Activated CD4-positive, alpha-beta memory T cell treated with anti-CD3 and anti-CD28 coated beads for 36 hours (primary cell): Measurements from ENCODE around the gene GRAMD2A. TPM values are rescaled to one million over a fixed set of nuclear protein-coding genes. Genes with fewer than 3 reads are reported as not detected.

Source experiments
- CTCF ChIA-PET: fragments of 350-600 bp; sonication (Branson Sonifier 250); formaldehyde crosslinking; loops from one replicate; lab custom pipeline; 2021; ENCODE audit warnings: antibody characterized with exemption, inconsistent platforms; lab: Charles Lee
- POLR2A ChIA-PET: fragments of 350-600 bp; sonication (Branson Sonifier 250); formaldehyde crosslinking; loops from one replicate; lab custom pipeline; 2021; ENCODE audit warnings: antibody characterized with exemption; lab: Charles Lee
- DNase-seq: peaks from one replicate; pipeline ENCODE4 v3.0.0-alpha.2; 2020
- H3K27ac Mint-ChIP-seq: one replicate; pipeline ENCODE4 v1.8.0; 2021; ENCODE audit warnings: mixed read lengths
- H3K27me3 Mint-ChIP-seq: one replicate; pipeline ENCODE4 v1.8.0; 2021; ENCODE audit warnings: mixed read lengths
- H3K36me3 Mint-ChIP-seq: one replicate; pipeline ENCODE4 v1.8.0; 2021; ENCODE audit warnings: mixed read lengths
- H3K4me1 Mint-ChIP-seq: one replicate; pipeline ENCODE4 v1.8.0; 2021; ENCODE audit warnings: low read depth, mixed read lengths
- H3K4me3 Mint-ChIP-seq: one replicate; pipeline ENCODE4 v1.8.0; 2021; ENCODE audit warnings: mild to moderate bottlenecking, mixed read lengths
- H3K9me3 Mint-ChIP-seq: one replicate; pipeline ENCODE4 v1.8.0; 2021; ENCODE audit warnings: mixed read lengths
- intact Hi-C: fragments of 100-400 bp; cut with micrococcal nuclease; formaldehyde crosslinking; loops from one replicate; pipeline ENCODE4 v1.15.1; 2023
- total RNA-seq, 2 experiments: library from RNA; stranded (reverse); gene quantifications; one replicate each; pipeline ENCODE4 v1.2.3, GENCODE V29; 2021

Gene GRAMD2A
- total RNA-seq, 2 experiments from 2014 or later, result not detected

DNA sequence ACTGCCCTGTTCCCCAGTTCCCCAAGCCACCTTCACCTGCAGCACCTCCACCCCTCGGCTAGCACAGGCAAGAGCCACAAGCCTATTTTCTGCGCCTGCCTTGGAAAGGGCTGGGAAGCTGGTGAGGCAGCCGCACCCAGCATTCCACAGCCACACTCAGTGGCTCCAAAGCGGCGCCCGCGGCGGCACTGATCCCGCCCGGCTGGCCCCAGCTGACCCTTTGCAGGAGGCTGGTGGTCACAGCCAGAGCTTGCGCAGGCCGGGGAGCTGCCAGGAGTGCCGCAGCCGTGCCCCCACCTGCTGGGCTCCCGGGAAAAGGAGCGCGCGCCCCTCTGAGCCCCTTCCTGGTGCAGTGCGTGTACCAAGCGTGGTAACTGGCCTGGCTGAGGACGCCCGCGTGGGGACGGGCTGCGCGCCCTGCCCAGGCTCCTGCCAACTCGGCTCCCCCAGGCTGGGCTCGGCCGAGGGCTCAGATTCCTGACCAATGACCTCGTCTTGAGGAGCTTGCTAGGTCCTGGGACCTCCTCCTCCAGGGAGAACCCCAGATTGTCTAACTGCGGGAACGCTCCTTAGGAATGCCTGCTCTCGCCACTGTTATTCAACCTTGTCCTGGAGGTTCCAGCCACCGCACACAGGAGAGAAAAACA is 13.3 kb downstream of the GRAMD2A start:
- intact Hi-C loops, result no loop called here
- H3K27me3 Mint-ChIP-seq, result peaks cover 27% of the 10 kb centered on the region
- no peak overlapping the region for H3K4me3 Mint-ChIP-seq
- no peak for DNase-seq
- peaks cover 2% of the 10 kb centered on the region for H3K4me1 Mint-ChIP-seq
- CTCF ChIA-PET, result no interaction called here
- H3K9me3 Mint-ChIP-seq, result no peaks in the 10 kb centered on the region
- POLR2A ChIA-PET, result no interaction called here
- H3K36me3 Mint-ChIP-seq, result no peaks in the 10 kb centered on the region
- H3K27ac Mint-ChIP-seq, result no peak overlapping the region

DNA sequence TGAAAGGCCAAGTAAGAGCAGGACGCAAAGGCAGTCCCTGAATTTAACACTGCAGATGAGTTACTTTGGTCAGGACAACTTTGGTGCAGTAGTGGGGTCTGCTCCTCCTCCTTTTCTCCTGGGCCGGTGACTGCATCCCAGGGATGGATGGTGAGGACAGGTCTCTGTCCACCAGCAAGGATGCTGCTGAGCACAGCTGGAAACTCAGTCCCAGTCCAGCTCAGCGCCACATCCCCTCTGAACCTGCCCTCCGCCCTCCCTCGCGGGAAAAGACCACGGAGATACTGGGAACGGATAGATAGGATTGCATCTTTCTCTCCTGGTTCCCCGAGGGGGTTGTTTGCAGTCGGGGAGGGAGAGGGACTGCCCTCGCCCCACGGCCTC is 13.8 kb downstream of the GRAMD2A start:
- Mint-ChIP-seq H3K27ac (no peak overlapping the region), H3K4me3 (no peak overlapping the region), H3K36me3 (no peaks in the 10 kb centered on the region), H3K4me1 (peaks cover 2% of the 10 kb centered on the region), H3K27me3 (peaks cover 27% of the 10 kb centered on the region), H3K9me3 (no peaks in the 10 kb centered on the region)
- POLR2A ChIA-PET, result no interaction called here
- CTCF ChIA-PET, result no interaction called here
- no peak for DNase-seq
- intact Hi-C loops, result no loop called here

DNA sequence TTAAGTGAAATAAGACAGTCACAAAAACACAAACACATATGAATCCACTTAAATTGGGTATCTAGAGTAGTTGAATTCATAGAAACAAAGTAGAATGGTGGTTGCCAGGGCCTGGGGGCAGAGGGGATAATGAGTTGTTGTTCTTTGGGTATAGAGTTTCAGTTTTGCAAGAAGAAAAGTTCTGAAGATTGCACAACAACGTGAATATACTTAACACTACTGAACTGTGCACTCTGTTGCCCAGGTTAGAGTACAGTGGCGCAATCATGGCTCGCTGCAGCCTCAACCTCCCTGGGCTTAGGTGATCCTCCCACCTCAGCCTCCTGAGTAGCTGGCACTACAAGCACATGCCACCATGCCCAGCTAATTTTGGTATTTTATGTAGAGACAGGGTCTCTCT is 14.9 kb downstream of the GRAMD2A start:
- Mint-ChIP-seq H3K27me3 (peaks cover 27% of the 10 kb centered on the region), H3K27ac (no peak overlapping the region), H3K36me3 (no peaks in the 10 kb centered on the region), H3K4me1 (peaks cover 2% of the 10 kb centered on the region), H3K9me3 (no peaks in the 10 kb centered on the region), H3K4me3 (no peak overlapping the region)
- ChIA-PET CTCF (no interaction called here), POLR2A (no interaction called here)
- intact Hi-C loops, result no loop called here
- DNase-seq, result no peak

DNA sequence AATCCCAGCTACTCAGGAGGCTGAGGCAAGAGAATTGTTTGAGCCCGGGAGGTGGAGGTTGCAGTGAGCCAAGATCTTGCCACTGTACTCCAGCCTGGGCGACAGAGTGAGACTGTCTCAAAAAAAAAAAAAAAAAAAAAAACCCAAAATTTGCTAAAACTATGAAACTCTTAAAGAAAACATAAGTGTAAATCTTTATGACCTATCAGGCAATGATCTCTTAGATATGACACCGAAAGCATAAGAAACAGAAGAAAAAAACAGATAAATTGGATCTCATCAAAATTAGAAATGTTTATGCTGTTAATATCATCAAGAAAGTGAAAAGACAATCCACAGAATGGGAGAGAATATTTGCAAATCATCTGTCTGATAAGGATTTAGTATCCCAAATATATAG is 15.3 kb downstream of the GRAMD2A start:
- no peak for DNase-seq
- H3K36me3 Mint-ChIP-seq, result no peaks in the 10 kb centered on the region
- H3K27ac Mint-ChIP-seq, result no peak overlapping the region
- ChIA-PET CTCF (no interaction called here), POLR2A (no interaction called here)
- H3K4me1 Mint-ChIP-seq, result peaks cover 2% of the 10 kb centered on the region
- no peaks in the 10 kb centered on the region for H3K9me3 Mint-ChIP-seq
- H3K27me3 Mint-ChIP-seq, result peaks cover 27% of the 10 kb centered on the region
- no peak overlapping the region for H3K4me3 Mint-ChIP-seq
- intact Hi-C loops, result no loop called here

DNA sequence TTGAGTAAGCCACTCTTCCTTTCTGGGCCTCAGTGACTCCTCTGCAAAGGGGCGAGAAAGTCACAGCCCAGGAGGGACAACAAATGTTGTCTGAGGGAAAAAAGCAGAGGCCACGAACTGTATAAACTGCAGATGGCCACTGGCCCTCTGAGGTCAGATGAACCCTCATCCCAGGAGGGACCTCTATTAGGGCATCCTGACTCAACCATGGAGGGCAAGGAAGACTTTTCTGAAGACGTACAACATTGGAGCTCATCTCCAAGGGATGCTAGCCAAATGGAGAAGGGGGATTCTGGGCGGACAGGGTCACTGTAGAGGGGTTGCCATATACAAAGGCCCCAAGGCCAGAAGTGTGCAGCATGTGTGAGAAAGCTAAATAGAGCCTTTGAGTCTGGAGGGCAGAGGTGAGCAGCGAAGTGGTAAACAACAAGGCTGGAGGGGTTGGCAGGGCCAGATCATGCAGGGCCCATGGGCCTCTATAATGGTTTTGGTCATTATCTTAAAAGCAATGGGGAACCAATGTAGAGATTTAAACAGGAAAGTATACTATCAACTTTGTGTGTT is 16.7 kb downstream of the GRAMD2A start:
- Mint-ChIP-seq H3K27ac (no peak overlapping the region), H3K4me1 (peaks cover 2% of the 10 kb centered on the region), H3K27me3 (peaks cover 27% of the 10 kb centered on the region), H3K9me3 (no peaks in the 10 kb centered on the region), H3K4me3 (no peak overlapping the region), H3K36me3 (no peaks in the 10 kb centered on the region)
- ChIA-PET POLR2A (no interaction called here), CTCF (interaction anchor here (1.1 kb wide), 1 partner anchor 25 kb away, joined by 3 read pairs; no protein-coding TSS in a partner anchor)
- intact Hi-C loops, result no loop called here
- DNase-seq, result no peak

DNA sequence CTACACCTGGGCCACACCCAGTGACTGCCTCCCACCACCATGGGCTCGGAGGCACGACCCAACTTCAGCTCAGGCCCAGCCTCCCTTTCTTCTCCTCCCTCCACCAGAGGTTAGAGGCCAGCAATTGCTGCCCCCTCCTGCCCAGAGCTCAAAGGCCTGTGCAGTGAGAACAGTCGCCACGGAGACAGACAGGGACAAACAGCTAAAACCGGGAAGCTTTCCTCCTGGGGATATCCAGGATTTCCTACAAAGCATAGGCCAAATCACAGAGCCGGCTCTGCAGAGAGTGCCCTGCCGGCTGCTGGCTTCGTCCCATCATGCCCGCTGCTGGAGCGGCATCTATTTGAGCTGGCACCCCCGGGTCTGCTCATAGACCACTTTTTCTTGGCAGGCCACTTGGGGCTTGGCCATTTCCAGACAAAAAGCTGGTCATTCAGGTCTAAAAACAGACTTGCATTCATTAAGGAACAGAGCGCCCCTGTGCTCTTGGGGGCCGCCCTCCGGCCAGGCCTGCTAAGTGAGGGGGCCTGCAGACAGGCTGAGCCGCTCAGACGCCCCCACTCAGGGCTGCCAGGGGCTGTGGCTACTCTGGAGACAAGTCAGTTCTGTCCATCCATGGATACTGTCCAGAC is 17.5 kb downstream of the GRAMD2A start:
- H3K36me3 Mint-ChIP-seq, result no peaks in the 10 kb centered on the region
- no peak overlapping the region for H3K27ac Mint-ChIP-seq
- CTCF ChIA-PET, result interaction anchor here (1.1 kb wide), 1 partner anchor 24 kb away, joined by 3 read pairs; no protein-coding TSS in a partner anchor
- no peaks in the 10 kb centered on the region for H3K9me3 Mint-ChIP-seq
- peaks cover 2% of the 10 kb centered on the region for H3K4me1 Mint-ChIP-seq
- intact Hi-C loops, result no loop called here
- H3K4me3 Mint-ChIP-seq, result no peak overlapping the region
- no peak for DNase-seq
- POLR2A ChIA-PET, result no interaction called here
- H3K27me3 Mint-ChIP-seq, result peaks cover 22% of the 10 kb centered on the region

DNA sequence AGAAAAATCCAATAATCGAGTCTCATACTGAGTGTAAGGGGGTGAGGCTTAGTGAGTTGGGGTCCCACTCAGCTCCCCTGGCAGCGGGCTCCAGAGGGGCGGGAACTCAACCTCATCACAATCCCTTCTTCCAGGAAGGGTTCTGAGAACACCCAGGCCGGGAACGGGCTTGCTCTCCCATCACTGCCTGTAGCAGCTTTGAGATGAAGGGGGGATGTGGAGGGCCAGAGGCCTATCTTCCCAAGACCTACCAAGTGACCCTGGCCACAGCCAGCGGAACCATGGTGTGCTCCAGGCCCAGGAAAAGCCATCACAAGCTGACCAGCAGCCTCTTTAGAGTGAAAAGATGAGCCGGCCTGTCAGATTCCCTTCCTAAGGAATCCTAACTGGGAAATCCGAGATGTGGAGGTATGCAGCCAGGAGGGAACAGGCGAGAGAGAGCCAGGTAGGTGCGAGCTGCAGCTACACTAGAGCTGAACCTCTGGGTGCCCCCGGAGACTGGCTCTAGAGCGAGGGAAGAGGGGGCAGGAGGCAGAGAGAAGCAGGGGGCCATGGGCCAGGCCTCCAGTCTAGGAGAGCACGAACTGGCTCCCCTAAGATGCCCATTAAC is 18.5 kb downstream of the GRAMD2A start:
- DNase-seq, result no peak
- Mint-ChIP-seq H3K4me1 (no peaks in the 10 kb centered on the region), H3K4me3 (no peak overlapping the region), H3K27ac (no peak overlapping the region), H3K27me3 (peaks cover 18% of the 10 kb centered on the region), H3K36me3 (no peaks in the 10 kb centered on the region), H3K9me3 (no peaks in the 10 kb centered on the region)
- POLR2A ChIA-PET, result no interaction called here
- intact Hi-C loops, result no loop called here
- CTCF ChIA-PET, result no interaction called here

DNA sequence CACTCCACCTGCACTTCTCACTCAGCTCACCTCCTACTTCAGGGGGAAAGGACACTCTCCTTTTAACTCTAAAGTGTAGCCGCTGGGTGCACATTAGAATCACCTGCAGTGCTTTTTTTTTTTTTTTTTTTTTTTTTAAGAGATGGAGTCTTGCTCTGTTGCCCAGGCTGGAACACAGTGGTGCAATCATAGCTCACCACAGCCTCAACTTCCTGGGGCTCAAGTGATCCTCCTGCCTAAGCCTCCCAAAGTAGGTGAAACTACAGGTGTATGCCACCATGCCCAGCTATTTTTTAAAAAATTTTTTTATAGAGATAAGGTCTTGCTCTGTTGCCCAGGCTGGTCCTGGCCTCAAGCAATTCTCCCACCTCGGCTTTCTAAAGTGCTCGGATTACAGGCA is 20.8 kb downstream of the GRAMD2A start:
- H3K9me3 Mint-ChIP-seq, result no peaks in the 10 kb centered on the region
- intact Hi-C loops, result no loop called here
- peaks cover 5% of the 10 kb centered on the region for H3K27me3 Mint-ChIP-seq
- no peak for DNase-seq
- no peak overlapping the region for H3K4me3 Mint-ChIP-seq
- no peaks in the 10 kb centered on the region for H3K36me3 Mint-ChIP-seq
- ChIA-PET POLR2A (interaction anchor here (0.6 kb wide), 1 partner anchor 21 kb away, joined by 3 read pairs; no protein-coding TSS in a partner anchor), CTCF (interaction anchor here (0.6 kb wide), 1 partner anchor 395 kb away, joined by 4 read pairs; no protein-coding TSS in a partner anchor)
- H3K27ac Mint-ChIP-seq, result no peak overlapping the region
- no peaks in the 10 kb centered on the region for H3K4me1 Mint-ChIP-seq

DNA sequence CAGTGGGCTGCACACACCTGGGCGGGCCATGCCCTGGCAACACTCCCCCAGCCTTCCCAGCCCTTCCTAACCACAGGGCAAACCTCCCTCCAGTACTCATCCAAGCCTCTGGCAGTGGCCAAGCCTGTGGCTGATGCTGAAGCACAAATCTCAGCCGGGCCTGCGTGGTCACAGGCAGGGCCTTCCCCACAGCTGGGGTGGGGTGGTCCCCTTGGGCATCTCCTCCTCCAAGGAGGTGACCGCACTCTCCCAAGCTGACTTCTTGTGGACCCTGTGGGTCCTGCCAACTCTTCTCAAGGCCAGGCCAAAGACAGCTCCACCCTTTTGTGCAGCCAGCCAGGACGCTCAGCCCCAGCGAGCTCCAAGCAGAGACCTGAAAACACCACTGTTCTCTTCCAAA is 21.4 kb downstream of the GRAMD2A start:
- Mint-ChIP-seq H3K36me3 (no peaks in the 10 kb centered on the region), H3K4me3 (no peak overlapping the region), H3K4me1 (no peaks in the 10 kb centered on the region), H3K9me3 (no peaks in the 10 kb centered on the region), H3K27ac (no peak overlapping the region), H3K27me3 (no peaks in the 10 kb centered on the region)
- ChIA-PET CTCF (interaction anchor here (0.6 kb wide), 1 partner anchor 394 kb away, joined by 4 read pairs; no protein-coding TSS in a partner anchor), POLR2A (no interaction called here)
- no peak for DNase-seq
- intact Hi-C loops, result no loop called here

DNA sequence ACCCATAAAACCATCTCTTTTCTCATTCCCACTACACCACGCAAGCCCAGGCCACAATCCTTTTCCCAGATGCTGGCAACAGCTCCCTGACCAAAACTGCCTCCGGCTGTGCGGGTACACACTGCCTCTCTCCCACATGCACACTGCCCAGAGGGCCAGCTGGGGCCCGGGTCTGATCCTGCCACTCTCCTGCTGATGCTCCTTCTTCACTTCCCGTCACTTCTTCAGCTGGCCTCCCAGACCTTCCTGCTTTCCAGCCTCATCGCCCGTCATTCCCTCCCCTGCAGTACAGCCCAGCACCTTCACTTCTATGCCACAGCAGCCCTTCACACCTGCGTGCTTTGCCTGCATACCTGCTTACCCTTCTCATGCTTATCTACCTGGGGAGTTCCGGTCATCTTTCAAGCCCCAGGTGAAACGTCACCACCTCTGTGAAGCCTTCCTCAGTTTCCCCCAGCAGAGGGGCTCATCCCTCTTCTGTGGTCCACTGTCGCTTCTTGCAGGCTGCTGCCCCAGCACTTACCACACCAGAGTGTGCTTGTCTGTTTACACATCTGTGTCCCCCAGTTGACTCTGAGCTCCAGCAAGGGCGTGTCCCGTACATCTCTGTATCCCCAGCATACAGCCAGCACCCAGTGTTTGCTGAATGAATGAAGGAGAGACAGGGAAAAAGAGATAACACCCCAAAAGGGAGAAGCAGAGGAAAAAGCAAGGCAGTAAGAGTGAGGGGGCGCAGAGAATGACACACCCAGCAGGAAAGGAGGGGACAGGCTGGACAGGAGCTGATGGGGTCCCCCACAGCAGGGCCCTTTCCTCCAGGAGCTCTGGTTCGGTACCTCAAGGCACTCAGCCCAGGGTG is 22.2 kb downstream of the GRAMD2A start:
- Mint-ChIP-seq H3K27ac (no peak overlapping the region), H3K4me1 (no peaks in the 10 kb centered on the region), H3K4me3 (no peak overlapping the region), H3K27me3 (no peaks in the 10 kb centered on the region), H3K36me3 (no peaks in the 10 kb centered on the region), H3K9me3 (no peaks in the 10 kb centered on the region)
- DNase-seq, result no peak
- ChIA-PET POLR2A (no interaction called here), CTCF (no interaction called here)
- intact Hi-C loops, result no loop called here

DNA sequence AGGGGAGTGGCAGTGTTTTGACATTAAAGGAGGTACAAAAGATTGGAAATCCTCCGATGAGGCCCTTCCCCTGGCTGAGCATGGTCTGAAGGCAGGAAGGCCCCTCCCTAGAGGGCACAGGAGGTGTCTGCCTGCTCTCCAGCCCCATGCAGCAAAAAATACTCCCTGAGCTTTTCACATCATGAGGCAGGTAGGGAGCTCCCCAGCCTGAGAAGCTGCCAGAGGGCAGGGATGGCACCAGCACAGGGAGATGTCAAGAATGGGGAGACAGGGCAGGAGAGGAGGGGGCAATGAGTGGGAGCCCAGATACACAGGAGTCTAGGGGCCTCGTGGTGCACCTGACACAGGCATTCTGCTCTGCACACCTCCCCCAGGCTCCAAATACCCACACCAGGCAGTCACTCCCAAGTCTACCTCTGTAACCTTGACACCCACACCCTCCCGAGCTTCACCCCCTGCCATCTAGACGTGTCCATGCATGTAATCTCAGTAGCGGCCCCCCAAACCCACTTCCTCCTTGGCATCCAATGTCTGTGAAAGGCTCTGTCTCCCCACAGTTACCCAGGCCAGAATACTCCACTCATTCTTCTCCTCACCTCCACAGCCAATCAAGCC is 22.9 kb downstream of the GRAMD2A start:
- Mint-ChIP-seq H3K4me3 (no peak overlapping the region), H3K36me3 (no peaks in the 10 kb centered on the region), H3K4me1 (no peaks in the 10 kb centered on the region), H3K27me3 (no peaks in the 10 kb centered on the region), H3K27ac (no peak overlapping the region), H3K9me3 (no peaks in the 10 kb centered on the region)
- CTCF ChIA-PET, result no interaction called here
- POLR2A ChIA-PET, result no interaction called here
- DNase-seq, result no peak
- intact Hi-C loops, result no loop called here
